ENCODE measurements around the gene SV2C. TPM values are rescaled to one million over a fixed set of nuclear protein-coding genes. Genes with fewer than 3 reads are reported as not detected.

The SV2C gene
- polyA plus RNA-seq, 1 donor (not counting 4 experiments of a cell fraction or from before 2014, with no cell fraction given) = 0.34 TPM

DNA sequence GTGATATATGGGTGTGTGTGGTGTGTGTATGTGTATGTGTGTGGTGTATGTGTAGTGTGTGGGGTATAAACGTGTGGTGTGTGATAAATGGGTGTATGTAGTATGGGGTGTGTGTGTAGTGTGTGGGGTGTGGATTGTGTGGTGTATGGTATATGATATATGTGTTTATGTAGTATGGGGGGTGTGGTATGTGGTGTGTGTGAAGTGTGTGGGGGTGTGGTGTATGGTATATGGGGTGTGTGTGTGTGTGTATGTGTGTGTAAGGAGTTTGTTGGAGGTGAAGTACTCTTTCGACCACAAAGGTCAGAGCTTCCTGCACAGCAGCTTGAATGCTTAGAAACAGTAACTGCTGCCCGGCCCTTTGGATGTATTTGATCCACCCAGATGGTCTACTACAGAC is 174.7 kb downstream of the SV2C start:
- Histone ChIP-seq H3K9me3 (ENCODE audit: control insufficient read depth, low read depth, low read length) (no peaks in the 10 kb centered on the region), H3K27me3 (ENCODE audit: control insufficient read depth, extremely low read depth, insufficient read depth, low read length) (peaks cover 10% of the 10 kb centered on the region), H3K9me1 (ENCODE audit: control insufficient read depth, extremely low read depth, insufficient read depth, low read length) (no peaks in the 10 kb centered on the region), H4K20me1 (ENCODE audit: control insufficient read depth, extremely low read depth, insufficient read depth, low read length) (no peaks in the 10 kb centered on the region), H3K9ac (ENCODE audit: control insufficient read depth, extremely low read depth, insufficient read depth, low read length) (no peak overlapping the region), H3K4me3 (ENCODE audit: control insufficient read depth in 2 of 3, extremely low read depth in 1 of 3, insufficient read depth in 2 of 3, low read depth in 1 of 3, low read length in 3 of 3) (no peak overlapping the region), H3K79me2 (ENCODE audit: control insufficient read depth, insufficient read depth, low read length) (no peaks in the 10 kb centered on the region), H2AFZ (ENCODE audit: control insufficient read depth, low read length) (no peak overlapping the region), H3K27ac (ENCODE audit: control insufficient read depth, insufficient read depth, low read length) (no peak overlapping the region), H3K4me2 (ENCODE audit: control insufficient read depth, extremely low read depth, insufficient read depth, low read depth, low read length) (no peak overlapping the region), H3K36me3 (ENCODE audit: control insufficient read depth in 2 of 2, extremely low read depth in 1 of 2, insufficient read depth in 2 of 2, low read length in 2 of 2) (no peaks in the 10 kb centered on the region), H3K4me1 (ENCODE audit: control insufficient read depth, extremely low read depth, insufficient read depth, low read length) (no peaks in the 10 kb centered on the region)
- no peak for DNase-seq (ENCODE audit: low read depth, low spot score)
- TF ChIP-seq EZH2 (IDR thresholded peaks at IDR 0.05; ENCODE audit: low read length) = no peak
- TF ChIP-seq, protein P1, sequence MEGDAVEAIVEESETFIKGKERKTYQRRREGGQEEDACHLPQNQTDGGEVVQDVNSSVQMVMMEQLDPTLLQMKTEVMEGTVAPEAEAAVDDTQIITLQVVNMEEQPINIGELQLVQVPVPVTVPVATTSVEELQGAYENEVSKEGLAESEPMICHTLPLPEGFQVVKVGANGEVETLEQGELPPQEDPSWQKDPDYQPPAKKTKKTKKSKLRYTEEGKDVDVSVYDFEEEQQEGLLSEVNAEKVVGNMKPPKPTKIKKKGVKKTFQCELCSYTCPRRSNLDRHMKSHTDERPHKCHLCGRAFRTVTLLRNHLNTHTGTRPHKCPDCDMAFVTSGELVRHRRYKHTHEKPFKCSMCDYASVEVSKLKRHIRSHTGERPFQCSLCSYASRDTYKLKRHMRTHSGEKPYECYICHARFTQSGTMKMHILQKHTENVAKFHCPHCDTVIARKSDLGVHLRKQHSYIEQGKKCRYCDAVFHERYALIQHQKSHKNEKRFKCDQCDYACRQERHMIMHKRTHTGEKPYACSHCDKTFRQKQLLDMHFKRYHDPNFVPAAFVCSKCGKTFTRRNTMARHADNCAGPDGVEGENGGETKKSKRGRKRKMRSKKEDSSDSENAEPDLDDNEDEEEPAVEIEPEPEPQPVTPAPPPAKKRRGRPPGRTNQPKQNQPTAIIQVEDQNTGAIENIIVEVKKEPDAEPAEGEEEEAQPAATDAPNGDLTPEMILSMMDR (optimal IDR thresholded peaks at IDR 0.05 in 1 of 3, IDR thresholded peaks at IDR 0.05 in 1 of 3, conservative IDR thresholded peaks at IDR 0.05 in 1 of 3; ENCODE audit: extremely low read depth in 1 of 3, insufficient read depth in 2 of 3, low read length in 3 of 3) = no peak
- no peak for FAIRE-seq
- dilution Hi-C loops (cut with MboI; ENCODE audit: extremely low pct_ligation_motif_present, low sequenced_read_pairs) = no loop called here

GRCh38 chr5:76264681-76265080 is 181.5 kb downstream of the SV2C start:
- TF ChIP-seq EZH2 (IDR thresholded peaks at IDR 0.05; ENCODE audit: low read length) = no peak
- TF ChIP-seq, protein P1 (optimal IDR thresholded peaks at IDR 0.05 in 1 of 3, IDR thresholded peaks at IDR 0.05 in 1 of 3, conservative IDR thresholded peaks at IDR 0.05 in 1 of 3; ENCODE audit: extremely low read depth in 1 of 3, insufficient read depth in 2 of 3, low read length in 3 of 3) = no peak
- no peaks in the 10 kb centered on the region for H3K9me1 ChIP-seq (ENCODE audit: control insufficient read depth, extremely low read depth, insufficient read depth, low read length)
- H3K4me1 ChIP-seq (ENCODE audit: control insufficient read depth, extremely low read depth, insufficient read depth, low read length) = peaks cover under 1% of the 10 kb centered on the region
- H3K4me3 ChIP-seq (ENCODE audit: control insufficient read depth in 2 of 3, extremely low read depth in 1 of 3, insufficient read depth in 2 of 3, low read depth in 1 of 3, low read length in 3 of 3) = no peak overlapping the region
- no peak overlapping the region for H2AFZ ChIP-seq (ENCODE audit: control insufficient read depth, low read length)
- DNase-seq (ENCODE audit: low read depth, low spot score) (no peak), FAIRE-seq (no peak)
- no peaks in the 10 kb centered on the region for H4K20me1 ChIP-seq (ENCODE audit: control insufficient read depth, extremely low read depth, insufficient read depth, low read length)
- no peaks in the 10 kb centered on the region for H3K36me3 ChIP-seq (ENCODE audit: control insufficient read depth in 2 of 2, extremely low read depth in 1 of 2, insufficient read depth in 2 of 2, low read length in 2 of 2)
- no peak overlapping the region for H3K4me2 ChIP-seq (ENCODE audit: control insufficient read depth, extremely low read depth, insufficient read depth, low read depth, low read length)
- no peak overlapping the region for H3K27ac ChIP-seq (ENCODE audit: control insufficient read depth, insufficient read depth, low read length)
- dilution Hi-C loops (cut with MboI; ENCODE audit: extremely low pct_ligation_motif_present, low sequenced_read_pairs) = no loop called here
- H3K9ac ChIP-seq (ENCODE audit: control insufficient read depth, extremely low read depth, insufficient read depth, low read length) = no peak overlapping the region
- no peaks in the 10 kb centered on the region for H3K9me3 ChIP-seq (ENCODE audit: control insufficient read depth, low read depth, low read length)
- peaks cover 8% of the 10 kb centered on the region for H3K27me3 ChIP-seq (ENCODE audit: control insufficient read depth, extremely low read depth, insufficient read depth, low read length)
- no peaks in the 10 kb centered on the region for H3K79me2 ChIP-seq (ENCODE audit: control insufficient read depth, insufficient read depth, low read length)

All from keratinocyte (primary cell).